ENCODE measurements around the gene GALNT7. TPM values are rescaled to one million over a fixed set of nuclear protein-coding genes. Genes with fewer than 3 reads are reported as not detected.

Gene GALNT7
- total RNA-seq, 2 experiments from 2014 or later, result 15.9 to 16.2 TPM

DNA sequence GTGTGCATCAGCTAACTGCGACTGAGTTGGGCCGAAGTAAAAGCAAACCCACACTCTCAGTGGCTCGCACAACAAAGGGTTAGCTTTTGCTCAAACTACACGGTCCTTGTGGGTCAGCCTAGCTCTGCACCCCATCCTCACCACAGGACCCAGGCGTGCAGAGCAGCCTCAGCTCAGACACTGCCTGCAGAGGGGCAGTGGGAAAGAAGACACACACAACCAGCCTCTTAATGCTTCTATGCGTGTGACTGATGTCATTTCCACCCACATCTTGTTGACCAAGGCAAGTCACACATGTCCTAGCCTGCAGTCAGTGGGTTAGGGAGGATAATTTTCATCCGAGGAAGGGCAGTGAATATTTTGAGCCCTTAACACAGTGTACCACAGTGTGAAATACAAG is 125.1 kb downstream of the GALNT7 start:
- POLR2A ChIA-PET, result no interaction called here
- ATAC-seq (ENCODE audit: low read depth), result no peak
- Mint-ChIP-seq H3K4me1 (peaks cover 5% of the 10 kb centered on the region), H3K27ac (no peak overlapping the region), H3K9me3 (no peaks in the 10 kb centered on the region), H3K36me3 (peaks cover 1% of the 10 kb centered on the region), H3K27me3 (no peaks in the 10 kb centered on the region), H3K4me3 (no peak overlapping the region)
- no peak for DNase-seq

DNA sequence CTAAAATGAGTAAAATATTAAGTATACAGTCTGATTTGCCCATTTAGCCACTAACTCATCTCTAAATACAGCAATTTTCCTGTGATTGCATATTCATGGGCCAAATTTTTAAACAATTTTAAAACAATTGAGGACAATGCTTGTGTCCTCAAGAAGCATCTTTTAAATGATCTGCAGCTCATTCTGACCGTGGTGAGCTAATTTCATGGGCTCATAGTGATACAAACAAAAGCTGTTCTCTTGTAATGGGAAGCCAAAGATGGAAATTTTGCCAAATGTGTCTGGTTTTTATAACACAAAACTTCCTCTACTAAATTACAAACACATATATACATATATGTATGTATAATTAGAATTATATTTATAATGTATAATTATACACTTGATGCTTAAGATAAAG is 125.8 kb downstream of the GALNT7 start:
- H3K4me1 Mint-ChIP-seq, result no peaks in the 10 kb centered on the region
- DNase-seq, result no peak
- POLR2A ChIA-PET, result no interaction called here
- no peak for ATAC-seq (ENCODE audit: low read depth)
- H3K36me3 Mint-ChIP-seq, result peaks cover 1% of the 10 kb centered on the region
- no peak overlapping the region for H3K27ac Mint-ChIP-seq
- no peaks in the 10 kb centered on the region for H3K9me3 Mint-ChIP-seq
- no peak overlapping the region for H3K4me3 Mint-ChIP-seq
- no peaks in the 10 kb centered on the region for H3K27me3 Mint-ChIP-seq

DNA sequence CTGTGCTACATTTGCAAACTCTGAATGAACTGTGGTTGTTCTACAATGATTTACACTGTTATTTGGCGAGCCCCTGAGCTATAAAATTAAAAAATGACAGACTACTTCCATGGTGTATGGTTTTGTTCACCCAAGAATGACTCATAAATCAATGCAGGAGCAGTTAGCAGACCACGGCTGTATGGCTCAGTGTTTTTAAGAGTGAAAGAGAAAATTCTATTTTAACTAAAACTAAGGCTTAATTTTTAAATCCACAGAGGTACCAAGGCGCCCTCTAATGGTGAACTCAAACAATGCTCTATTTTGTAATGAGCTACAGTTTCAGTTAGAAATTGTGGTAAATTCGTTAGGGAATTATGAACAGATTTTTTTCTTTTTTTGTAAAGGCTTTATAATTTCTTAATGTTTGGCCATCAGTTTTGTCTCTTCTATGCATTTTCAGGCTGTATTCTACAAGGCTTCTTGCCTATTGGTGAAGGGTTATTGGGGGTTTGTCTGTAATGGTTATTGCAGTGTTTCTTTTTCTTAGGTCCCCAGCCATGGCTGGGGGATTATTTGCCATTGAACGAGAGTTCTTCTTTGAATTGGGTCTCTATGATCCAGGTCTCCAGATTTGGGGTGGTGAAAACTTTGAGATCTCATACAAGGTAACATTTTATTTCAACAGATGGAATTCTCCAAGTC is 133.0 kb downstream of the GALNT7 start:
- Mint-ChIP-seq H3K36me3 (peaks cover 8% of the 10 kb centered on the region), H3K4me1 (peaks cover 4% of the 10 kb centered on the region), H3K27me3 (no peaks in the 10 kb centered on the region), H3K4me3 (no peak overlapping the region), H3K27ac (no peak overlapping the region), H3K9me3 (no peaks in the 10 kb centered on the region)
- DNase-seq (no peak), ATAC-seq (ENCODE audit: low read depth) (peak; percentile 36)
- POLR2A ChIA-PET, result interaction anchor here (1.2 kb wide), 1 partner anchor 33 kb away, joined by 5 read pairs; the partner anchor contains the start of gene HMGB2

DNA sequence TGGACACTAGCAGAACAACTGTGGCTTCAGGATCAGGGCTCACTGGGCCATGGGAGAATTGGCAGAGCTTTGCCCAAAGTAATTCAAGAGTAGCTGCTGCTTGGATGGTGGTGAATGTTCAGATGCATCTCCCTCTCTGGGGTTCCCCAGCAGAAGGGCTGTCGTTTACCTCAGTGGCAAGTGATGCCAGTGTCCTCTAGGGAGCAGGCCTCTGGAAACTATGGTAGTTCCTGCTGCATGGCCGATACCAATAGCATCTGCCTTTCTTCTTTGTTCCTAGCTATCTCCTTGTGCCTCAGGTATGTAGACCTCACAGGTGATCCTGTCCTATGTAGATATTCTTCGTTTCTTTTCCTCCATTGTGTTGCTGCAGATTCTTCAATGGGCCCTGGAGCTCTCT is 139.2 kb downstream of the GALNT7 start:
- H3K36me3 Mint-ChIP-seq, result peaks cover 16% of the 10 kb centered on the region
- DNase-seq (no peak), ATAC-seq (ENCODE audit: low read depth) (no peak)
- no peaks in the 10 kb centered on the region for H3K9me3 Mint-ChIP-seq
- no peak overlapping the region for H3K4me3 Mint-ChIP-seq
- H3K27me3 Mint-ChIP-seq, result no peaks in the 10 kb centered on the region
- no peak overlapping the region for H3K27ac Mint-ChIP-seq
- POLR2A ChIA-PET, result no interaction called here
- peaks cover 2% of the 10 kb centered on the region for H3K4me1 Mint-ChIP-seq

DNA sequence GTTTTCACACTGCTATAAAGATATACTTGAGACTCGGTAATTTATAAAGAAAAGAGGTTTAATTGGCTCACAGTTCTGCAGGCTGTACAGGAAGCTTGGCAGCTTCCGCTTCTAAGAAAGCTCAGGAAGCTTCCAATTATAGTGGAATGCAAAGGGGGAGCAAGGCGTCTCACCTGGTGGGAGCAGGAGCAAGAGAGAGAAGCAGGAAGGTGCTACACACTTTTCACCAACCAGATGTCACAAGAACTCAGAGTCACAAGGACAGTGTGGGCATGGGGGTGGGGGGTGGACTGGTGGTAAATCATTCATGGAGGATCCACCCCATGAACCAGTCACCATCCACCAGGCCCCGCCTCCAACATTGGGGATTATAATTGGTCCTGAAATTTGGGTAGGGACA is 142.8 kb downstream of the GALNT7 start:
- no peak for ATAC-seq (ENCODE audit: low read depth)
- H3K27ac Mint-ChIP-seq, result no peak overlapping the region
- H3K36me3 Mint-ChIP-seq, result peaks cover 10% of the 10 kb centered on the region

DNA sequence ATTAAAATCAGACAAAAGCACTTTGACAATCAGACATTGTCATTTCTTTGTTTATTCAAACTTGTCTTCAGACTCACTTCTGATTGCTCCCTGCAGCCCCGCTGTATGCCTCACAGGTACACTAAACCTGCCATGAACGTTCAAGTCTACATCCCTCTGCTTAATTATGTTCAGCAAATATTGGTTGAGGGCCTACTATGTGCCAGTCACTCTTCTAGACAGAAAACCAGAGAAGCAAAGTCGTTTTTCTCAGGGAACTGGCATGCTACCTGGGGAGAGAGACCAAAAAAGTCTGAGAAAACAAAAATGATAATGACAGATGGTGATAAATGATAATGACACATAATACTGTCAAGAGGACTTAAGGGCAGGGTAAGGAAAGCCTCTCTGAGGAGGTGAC is 146.1 kb downstream of the GALNT7 start:
- no peaks in the 10 kb centered on the region for H3K9me3 Mint-ChIP-seq

More for the DNA sequence above, 142.8 kb downstream of the GALNT7 start:
- Mint-ChIP-seq H3K9me3 (no peaks in the 10 kb centered on the region), H3K4me1 (peaks cover 2% of the 10 kb centered on the region), H3K27me3 (no peaks in the 10 kb centered on the region), H3K4me3 (no peak overlapping the region)
- no peak for DNase-seq
- POLR2A ChIA-PET, result no interaction called here

DNA sequence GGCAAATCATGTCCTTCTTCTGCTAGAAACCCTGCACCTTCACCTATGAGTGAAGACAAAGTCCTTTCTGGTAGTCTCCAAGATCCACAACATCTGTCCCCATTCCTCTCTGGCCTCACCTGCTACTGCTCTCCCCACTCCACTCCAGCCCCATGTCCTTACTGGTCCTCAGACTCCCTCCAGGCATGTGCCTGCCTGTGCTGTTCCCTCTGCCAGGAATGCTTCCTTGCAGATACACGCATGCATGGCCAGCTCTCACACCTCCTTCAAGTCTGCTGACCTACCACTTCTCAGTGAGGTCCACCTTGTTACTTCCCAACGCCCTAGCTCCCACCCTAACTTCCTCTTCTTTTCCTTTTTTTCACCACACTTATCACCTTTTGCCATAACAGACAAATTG is 147.4 kb downstream of the GALNT7 start:
- Mint-ChIP-seq H3K27me3 (no peaks in the 10 kb centered on the region), H3K36me3 (peaks cover 8% of the 10 kb centered on the region), H3K4me3 (no peak overlapping the region), H3K4me1 (peaks cover 4% of the 10 kb centered on the region), H3K27ac (no peak overlapping the region), H3K9me3 (no peaks in the 10 kb centered on the region)
- POLR2A ChIA-PET, result no interaction called here
- no peak for ATAC-seq (ENCODE audit: low read depth)
- no peak for DNase-seq

More for the DNA sequence above, 146.1 kb downstream of the GALNT7 start:
- ATAC-seq (ENCODE audit: low read depth) (no peak), DNase-seq (no peak)
- no peak overlapping the region for H3K4me3 Mint-ChIP-seq
- peaks cover 4% of the 10 kb centered on the region for H3K4me1 Mint-ChIP-seq
- H3K27ac Mint-ChIP-seq, result no peak overlapping the region
- peaks cover 8% of the 10 kb centered on the region for H3K36me3 Mint-ChIP-seq
- POLR2A ChIA-PET, result no interaction called here
- H3K27me3 Mint-ChIP-seq, result no peaks in the 10 kb centered on the region

DNA sequence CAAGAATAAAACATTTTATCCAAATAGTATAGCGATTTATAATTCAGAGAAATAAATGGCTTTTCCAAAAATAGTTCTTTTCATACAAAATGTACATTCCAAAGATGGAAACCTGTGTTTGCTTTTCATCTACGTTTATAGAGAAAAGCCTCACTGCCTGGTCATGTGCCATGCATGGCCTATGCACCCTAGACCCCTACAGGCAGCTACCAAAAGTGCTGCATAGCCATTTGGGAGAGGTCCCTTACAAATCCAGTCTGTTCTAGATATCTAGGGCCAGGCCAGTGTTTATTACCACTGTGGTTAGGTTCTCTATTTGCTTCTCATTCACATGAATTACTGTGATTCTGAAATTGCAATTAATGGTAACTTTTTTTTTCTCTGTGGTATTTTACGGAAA is 148.4 kb downstream of the GALNT7 start:
- POLR2A ChIA-PET, result no interaction called here
- no peaks in the 10 kb centered on the region for H3K9me3 Mint-ChIP-seq
- H3K4me1 Mint-ChIP-seq, result peaks cover 2% of the 10 kb centered on the region
- H3K36me3 Mint-ChIP-seq, result peaks cover 4% of the 10 kb centered on the region
- ATAC-seq (ENCODE audit: low read depth) (no peak), DNase-seq (no peak)
- no peak overlapping the region for H3K4me3 Mint-ChIP-seq
- H3K27me3 Mint-ChIP-seq, result no peaks in the 10 kb centered on the region
- H3K27ac Mint-ChIP-seq, result no peak overlapping the region

DNA sequence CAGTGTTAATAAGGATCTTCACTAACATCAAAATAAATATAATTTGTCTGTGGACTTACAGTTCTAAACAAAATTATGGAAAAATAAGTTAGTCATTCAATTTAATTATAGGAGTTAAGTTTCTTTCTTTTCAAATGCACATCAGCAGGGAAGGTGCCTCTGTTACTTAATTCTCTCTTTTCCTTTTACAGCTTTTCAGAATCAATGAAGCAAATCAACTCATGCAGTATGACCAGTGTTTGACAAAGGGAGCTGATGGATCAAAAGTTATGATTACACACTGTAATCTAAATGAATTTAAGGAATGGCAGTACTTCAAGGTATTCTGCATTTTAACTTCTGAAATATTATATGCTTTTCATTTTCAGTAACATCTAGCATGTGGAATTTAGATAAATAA is 149.6 kb downstream of the GALNT7 start:
- Mint-ChIP-seq H3K9me3 (no peaks in the 10 kb centered on the region), H3K27ac (no peak overlapping the region), H3K27me3 (no peaks in the 10 kb centered on the region), H3K4me1 (peaks cover 2% of the 10 kb centered on the region), H3K4me3 (no peak overlapping the region), H3K36me3 (peaks cover 5% of the 10 kb centered on the region)
- POLR2A ChIA-PET, result interaction anchor here (4.7 kb wide), 1 partner anchor 16 kb away, joined by 28 read pairs; the partner anchor contains the start of gene HMGB2
- no peak for ATAC-seq (ENCODE audit: low read depth)
- no peak for DNase-seq

DNA sequence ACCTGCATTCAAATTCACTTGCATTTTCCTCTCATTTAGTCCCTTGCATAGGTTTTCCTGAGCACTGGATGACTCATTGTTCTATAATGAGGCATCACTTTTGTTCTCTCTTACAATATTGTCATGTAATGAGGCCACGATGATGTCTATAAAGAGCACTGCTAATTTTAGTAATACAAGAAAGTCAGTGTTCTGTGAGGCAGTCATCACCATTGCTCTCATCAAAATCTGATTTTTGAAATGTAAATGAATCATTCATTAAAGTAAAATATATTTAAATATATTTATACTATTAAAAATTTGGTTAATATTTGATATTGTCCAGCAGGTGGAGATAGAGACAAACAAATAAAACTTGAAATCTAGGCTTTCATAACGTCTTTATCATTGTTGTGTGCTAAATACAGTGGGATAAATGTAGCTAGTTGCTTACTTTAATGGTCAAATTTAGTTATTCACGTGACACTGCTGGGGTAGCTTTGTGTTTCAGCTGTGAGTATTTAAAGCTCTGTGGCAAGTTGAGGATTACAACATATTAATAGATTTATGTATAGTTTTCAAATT is 150.1 kb downstream of the GALNT7 start:
- Mint-ChIP-seq H3K27ac (no peak overlapping the region), H3K4me3 (no peak overlapping the region), H3K9me3 (no peaks in the 10 kb centered on the region), H3K27me3 (no peaks in the 10 kb centered on the region), H3K4me1 (peaks cover 2% of the 10 kb centered on the region), H3K36me3 (peaks cover 5% of the 10 kb centered on the region)
- DNase-seq (no peak), ATAC-seq (ENCODE audit: low read depth) (peak; percentile 33)
- POLR2A ChIA-PET, result interaction anchor here (1.2 to 4.7 kb wide), 2 partner anchors 15 to 52 kb away, joined by 4 to 28 read pairs; partner anchors contain the start of genes HMGB2 and SAP30

DNA sequence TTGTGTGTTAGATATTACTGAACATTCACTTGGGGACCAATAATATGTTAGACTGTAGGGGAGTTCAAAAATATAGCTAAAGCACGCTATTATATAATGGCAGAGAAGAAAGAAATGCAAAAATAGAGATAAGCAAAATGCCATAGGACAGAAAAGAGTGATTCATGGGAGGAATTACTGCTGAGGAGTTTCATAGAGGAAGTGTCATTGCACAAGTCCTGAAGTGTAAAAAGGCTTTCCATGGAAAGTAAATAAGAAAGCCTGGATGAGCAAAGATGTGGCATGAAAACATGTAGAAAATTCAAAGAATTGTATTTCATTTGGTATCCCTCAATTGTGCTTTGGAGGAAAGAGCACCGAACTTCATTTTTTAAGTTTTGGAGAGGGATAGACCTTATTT is 151.1 kb downstream of the GALNT7 start:
- peaks cover 2% of the 10 kb centered on the region for H3K4me1 Mint-ChIP-seq
- no peak overlapping the region for H3K4me3 Mint-ChIP-seq
- DNase-seq (no peak), ATAC-seq (ENCODE audit: low read depth) (no peak)
- no peak overlapping the region for H3K27ac Mint-ChIP-seq
- H3K36me3 Mint-ChIP-seq, result peaks cover 5% of the 10 kb centered on the region
- H3K27me3 Mint-ChIP-seq, result no peaks in the 10 kb centered on the region
- POLR2A ChIA-PET, result interaction anchor here (1.2 to 4.7 kb wide), 2 partner anchors 14 to 51 kb away, joined by 4 to 28 read pairs; partner anchors contain the start of genes HMGB2 and SAP30
- no peaks in the 10 kb centered on the region for H3K9me3 Mint-ChIP-seq

DNA sequence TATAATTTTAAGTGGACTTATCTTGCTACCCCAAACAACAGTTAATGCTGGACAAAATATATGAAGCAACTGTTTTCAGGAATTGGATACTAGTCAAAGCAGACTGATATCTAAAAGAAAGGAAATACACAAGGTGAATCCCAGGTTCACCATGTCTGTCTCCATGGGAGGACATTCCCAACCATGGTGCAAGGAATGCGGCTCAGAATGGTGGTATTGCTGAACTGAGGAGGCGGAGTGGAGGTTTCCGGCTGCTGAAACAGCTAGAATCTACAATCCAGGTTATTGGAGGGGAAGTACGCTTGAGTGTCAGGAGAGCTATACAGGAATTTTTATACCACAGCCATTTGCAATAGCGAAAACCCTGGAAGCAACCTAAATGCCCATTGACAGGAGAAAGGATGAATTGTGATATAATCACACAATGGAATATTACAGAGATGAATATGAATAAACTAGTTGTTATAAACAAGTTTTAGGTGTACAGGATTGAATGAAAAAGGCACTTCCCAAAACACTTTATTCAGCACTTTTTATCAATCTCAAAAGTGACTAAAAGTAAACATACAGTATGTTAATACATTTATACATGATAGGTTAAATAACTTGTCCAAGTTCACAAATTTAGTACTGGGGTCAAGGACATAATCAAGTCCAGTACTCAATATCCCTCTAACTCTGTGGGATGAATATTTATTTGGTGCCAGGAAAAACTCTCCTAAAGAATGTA is 156.6 kb downstream of the GALNT7 start:
- POLR2A ChIA-PET, result interaction anchor here (1.5 to 1.8 kb wide), 2 partner anchors 9 to 46 kb away, joined by 7 to 9 read pairs; partner anchors contain the start of gene HMGB2
- no peak overlapping the region for H3K27ac Mint-ChIP-seq
- H3K4me1 Mint-ChIP-seq, result peaks cover 4% of the 10 kb centered on the region
- no peaks in the 10 kb centered on the region for H3K27me3 Mint-ChIP-seq
- DNase-seq (no peak), ATAC-seq (ENCODE audit: low read depth) (no peak)
- H3K9me3 Mint-ChIP-seq, result no peaks in the 10 kb centered on the region
- peaks cover 16% of the 10 kb centered on the region for H3K36me3 Mint-ChIP-seq
- H3K4me3 Mint-ChIP-seq, result no peak overlapping the region

DNA sequence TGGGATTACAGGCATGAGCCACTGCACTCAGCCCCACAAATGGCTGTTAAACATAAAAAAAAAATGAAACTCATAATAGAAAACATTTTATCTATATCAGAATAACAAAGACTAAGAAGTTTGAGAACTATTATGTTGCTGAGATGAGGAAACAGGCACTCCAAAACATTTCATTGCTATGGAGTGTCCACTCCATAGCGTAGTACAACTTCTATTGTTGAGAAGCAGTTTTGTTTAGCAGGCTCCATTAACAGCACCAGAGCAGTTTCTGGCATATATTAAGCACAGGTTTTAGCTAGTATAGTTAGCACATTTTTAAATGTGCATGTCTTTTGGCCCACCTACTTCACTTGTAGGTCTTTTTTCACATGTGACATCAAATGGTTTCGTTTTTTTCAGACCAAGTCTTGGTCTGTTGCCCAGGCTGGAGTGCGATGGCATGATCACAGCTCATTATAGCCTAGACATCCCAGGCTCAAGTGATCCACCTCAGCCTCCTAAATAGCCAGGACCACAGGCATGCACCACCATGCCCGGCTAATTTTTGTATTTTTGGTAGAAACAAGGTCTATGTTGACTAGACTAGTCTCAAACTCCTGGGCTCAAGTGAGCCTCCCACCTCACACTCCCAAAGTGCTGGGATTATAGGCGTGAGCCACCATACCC is 159.8 kb downstream of the GALNT7 start:
- Mint-ChIP-seq H3K4me1 (peaks cover 19% of the 10 kb centered on the region), H3K4me3 (no peak overlapping the region), H3K9me3 (no peaks in the 10 kb centered on the region), H3K27me3 (no peaks in the 10 kb centered on the region), H3K36me3 (peaks cover 39% of the 10 kb centered on the region), H3K27ac (no peak overlapping the region)
- no peak for ATAC-seq (ENCODE audit: low read depth)
- DNase-seq, result no peak
- POLR2A ChIA-PET, result interaction anchor here (10.0 kb wide), 1 partner anchor 42 kb away, joined by 404 read pairs; the partner anchor contains the start of gene SAP30
